ENCODE measurements around the gene CABP1. TPM values are rescaled to one million over a fixed set of nuclear protein-coding genes. Genes with fewer than 3 reads are reported as not detected.

Gene CABP1
- total and polyA plus RNA-seq, 2 of the 13 experiments (the other 11 are each of a cell fraction or from before 2014, with no cell fraction given): not detected

DNA sequence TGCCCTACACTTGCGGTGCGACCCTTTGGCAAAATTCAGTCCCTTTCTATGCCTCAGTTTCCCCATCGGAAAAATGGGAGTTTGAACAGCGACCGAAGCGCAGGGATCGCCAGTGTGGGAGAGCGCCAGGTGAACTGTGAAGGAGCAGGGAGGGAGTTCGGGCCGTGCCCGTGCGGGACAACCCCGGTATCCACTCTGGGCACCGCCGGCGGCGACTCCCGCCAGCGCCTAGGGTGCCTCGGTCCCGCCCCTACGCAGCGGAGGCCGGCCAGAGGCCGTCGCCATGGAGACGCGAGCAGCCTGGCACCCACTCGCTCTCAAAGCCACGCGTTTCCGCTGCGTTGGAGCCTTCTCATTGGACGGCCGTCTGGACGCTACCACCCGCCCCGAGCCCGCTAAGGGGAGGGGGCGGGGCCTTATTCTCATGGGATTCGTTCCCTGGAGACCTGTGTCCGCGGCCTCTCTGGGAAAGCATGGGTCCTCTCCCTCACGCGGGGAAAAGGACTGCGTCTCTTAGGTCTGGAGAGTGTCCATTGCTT, 45.8 kb downstream of the CABP1 start (continued):
- TF ChIP-seq PHF20 (CRISPR knock-in tag; IDR thresholded peaks at IDR 0.05) (no peak; the same call in 1 of the 2 replicates), RFXAP (CRISPR knock-in tag; IDR thresholded peaks at IDR 0.05; ENCODE audit: borderline replicate concordance) (no peak; the same call in 1 of the 2 replicates), CREM (IDR thresholded peaks at IDR 0.05) (peak; percentile 69), CREM (CRISPR knock-in tag; IDR thresholded peaks at IDR 0.05) (no peak), ZNF83 (CRISPR knock-in tag; IDR thresholded peaks at IDR 0.05; ENCODE audit: borderline replicate concordance) (no peak), NFE2L1 (CRISPR knock-in tag; IDR thresholded peaks at IDR 0.05; ENCODE audit: borderline replicate concordance) (no peak), BORCS8-MEF2B (CRISPR knock-in tag; IDR thresholded peaks at IDR 0.05) (no peak), ZNF564 (CRISPR knock-in tag; IDR thresholded peaks at IDR 0.05) (no peak), ZNF720 (CRISPR knock-in tag; IDR thresholded peaks at IDR 0.05) (no peak), GFI1 (CRISPR knock-in tag; IDR thresholded peaks at IDR 0.05; ENCODE audit: borderline replicate concordance) (no peak), ZNF354B (CRISPR knock-in tag; IDR thresholded peaks at IDR 0.05) (no peak), ZNF484 (CRISPR knock-in tag; IDR thresholded peaks at IDR 0.05; ENCODE audit: borderline replicate concordance, low read depth) (no peak), CAMTA2 (CRISPR knock-in tag; IDR thresholded peaks at IDR 0.05; ENCODE audit: borderline replicate concordance) (no peak), ZNF530 (CRISPR knock-in tag; IDR thresholded peaks at IDR 0.05; ENCODE audit: low read depth) (no peak), RXRA (CRISPR knock-in tag; IDR thresholded peaks at IDR 0.05) (no peak; the same call in 1 of the 2 replicates), ZNF619 (CRISPR knock-in tag; IDR thresholded peaks at IDR 0.05) (no peak), ETV5 (CRISPR knock-in tag; IDR thresholded peaks at IDR 0.05; ENCODE audit: borderline replicate concordance) (peak; percentile 22; the same call in 1 of the 2 replicates)
- TF ChIP-seq, protein P1, sequence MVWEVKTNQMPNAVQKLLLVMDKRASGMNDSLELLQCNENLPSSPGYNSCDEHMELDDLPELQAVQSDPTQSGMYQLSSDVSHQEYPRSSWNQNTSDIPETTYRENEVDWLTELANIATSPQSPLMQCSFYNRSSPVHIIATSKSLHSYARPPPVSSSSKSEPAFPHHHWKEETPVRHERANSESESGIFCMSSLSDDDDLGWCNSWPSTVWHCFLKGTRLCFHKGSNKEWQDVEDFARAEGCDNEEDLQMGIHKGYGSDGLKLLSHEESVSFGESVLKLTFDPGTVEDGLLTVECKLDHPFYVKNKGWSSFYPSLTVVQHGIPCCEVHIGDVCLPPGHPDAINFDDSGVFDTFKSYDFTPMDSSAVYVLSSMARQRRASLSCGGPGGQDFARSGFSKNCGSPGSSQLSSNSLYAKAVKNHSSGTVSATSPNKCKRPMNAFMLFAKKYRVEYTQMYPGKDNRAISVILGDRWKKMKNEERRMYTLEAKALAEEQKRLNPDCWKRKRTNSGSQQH (CRISPR knock-in tag; IDR thresholded peaks at IDR 0.05; ENCODE audit: low read depth): no peak; the same call in 1 of the 2 replicates
- TF ChIP-seq, protein P2, sequence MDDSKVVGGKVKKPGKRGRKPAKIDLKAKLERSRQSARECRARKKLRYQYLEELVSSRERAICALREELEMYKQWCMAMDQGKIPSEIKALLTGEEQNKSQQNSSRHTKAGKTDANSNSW (CRISPR knock-in tag; IDR thresholded peaks at IDR 0.05; ENCODE audit: borderline replicate concordance): no peak
- TF ChIP-seq, protein P3, sequence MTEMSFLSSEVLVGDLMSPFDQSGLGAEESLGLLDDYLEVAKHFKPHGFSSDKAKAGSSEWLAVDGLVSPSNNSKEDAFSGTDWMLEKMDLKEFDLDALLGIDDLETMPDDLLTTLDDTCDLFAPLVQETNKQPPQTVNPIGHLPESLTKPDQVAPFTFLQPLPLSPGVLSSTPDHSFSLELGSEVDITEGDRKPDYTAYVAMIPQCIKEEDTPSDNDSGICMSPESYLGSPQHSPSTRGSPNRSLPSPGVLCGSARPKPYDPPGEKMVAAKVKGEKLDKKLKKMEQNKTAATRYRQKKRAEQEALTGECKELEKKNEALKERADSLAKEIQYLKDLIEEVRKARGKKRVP (CRISPR knock-in tag; IDR thresholded peaks at IDR 0.05): no peak
- TF ChIP-seq, protein P4, sequence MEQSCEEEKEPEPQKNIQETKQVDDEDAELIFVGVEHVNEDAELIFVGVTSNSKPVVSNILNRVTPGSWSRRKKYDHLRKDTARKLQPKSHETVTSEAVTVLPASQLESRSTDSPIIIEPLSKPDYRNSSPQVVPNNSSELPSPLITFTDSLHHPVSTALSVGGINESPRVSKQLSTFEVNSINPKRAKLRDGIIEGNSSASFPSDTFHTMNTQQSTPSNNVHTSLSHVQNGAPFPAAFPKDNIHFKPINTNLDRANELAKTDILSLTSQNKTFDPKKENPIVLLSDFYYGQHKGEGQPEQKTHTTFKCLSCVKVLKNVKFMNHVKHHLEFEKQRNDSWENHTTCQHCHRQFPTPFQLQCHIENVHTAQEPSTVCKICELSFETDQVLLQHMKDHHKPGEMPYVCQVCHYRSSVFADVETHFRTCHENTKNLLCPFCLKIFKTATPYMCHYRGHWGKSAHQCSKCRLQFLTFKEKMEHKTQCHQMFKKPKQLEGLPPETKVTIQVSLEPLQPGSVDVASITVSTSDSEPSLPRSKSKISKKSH (CRISPR knock-in tag; IDR thresholded peaks at IDR 0.05; ENCODE audit: borderline replicate concordance): no peak
- TF ChIP-seq, protein P5, sequence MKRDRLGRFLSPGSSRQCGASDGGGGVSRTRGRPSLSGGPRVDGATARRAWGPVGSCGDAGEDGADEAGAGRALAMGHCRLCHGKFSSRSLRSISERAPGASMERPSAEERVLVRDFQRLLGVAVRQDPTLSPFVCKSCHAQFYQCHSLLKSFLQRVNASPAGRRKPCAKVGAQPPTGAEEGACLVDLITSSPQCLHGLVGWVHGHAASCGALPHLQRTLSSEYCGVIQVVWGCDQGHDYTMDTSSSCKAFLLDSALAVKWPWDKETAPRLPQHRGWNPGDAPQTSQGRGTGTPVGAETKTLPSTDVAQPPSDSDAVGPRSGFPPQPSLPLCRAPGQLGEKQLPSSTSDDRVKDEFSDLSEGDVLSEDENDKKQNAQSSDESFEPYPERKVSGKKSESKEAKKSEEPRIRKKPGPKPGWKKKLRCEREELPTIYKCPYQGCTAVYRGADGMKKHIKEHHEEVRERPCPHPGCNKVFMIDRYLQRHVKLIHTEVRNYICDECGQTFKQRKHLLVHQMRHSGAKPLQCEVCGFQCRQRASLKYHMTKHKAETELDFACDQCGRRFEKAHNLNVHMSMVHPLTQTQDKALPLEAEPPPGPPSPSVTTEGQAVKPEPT (CRISPR knock-in tag; IDR thresholded peaks at IDR 0.05; ENCODE audit: low read depth): 0 out of 2 replicates have a peak, but pooled peaks have one; percentile 9
- TF ChIP-seq, protein P6, sequence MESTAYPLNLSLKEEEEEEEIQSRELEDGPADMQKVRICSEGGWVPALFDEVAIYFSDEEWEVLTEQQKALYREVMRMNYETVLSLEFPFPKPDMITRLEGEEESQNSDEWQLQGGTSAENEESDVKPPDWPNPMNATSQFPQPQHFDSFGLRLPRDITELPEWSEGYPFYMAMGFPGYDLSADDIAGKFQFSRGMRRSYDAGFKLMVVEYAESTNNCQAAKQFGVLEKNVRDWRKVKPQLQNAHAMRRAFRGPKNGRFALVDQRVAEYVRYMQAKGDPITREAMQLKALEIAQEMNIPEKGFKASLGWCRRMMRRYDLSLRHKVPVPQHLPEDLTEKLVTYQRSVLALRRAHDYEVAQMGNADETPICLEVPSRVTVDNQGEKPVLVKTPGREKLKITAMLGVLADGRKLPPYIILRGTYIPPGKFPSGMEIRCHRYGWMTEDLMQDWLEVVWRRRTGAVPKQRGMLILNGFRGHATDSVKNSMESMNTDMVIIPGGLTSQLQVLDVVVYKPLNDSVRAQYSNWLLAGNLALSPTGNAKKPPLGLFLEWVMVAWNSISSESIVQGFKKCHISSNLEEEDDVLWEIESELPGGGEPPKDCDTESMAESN (CRISPR knock-in tag; conservative IDR thresholded peaks at IDR 0.05): no peak
